Stimulated activated CD4-positive, alpha-beta T cell treated with anti-CD3 and anti-CD28 coated beads, Interleukin-15, amount 100 ng/mL, for 24 hours (primary cell): ENCODE results near the gene PDE11A.
"Not testable (repeated sequence)": the region's sequence is repeated elsewhere in the genome, so short reads cannot be mapped to it uniquely, and the experiment has no call there.

Source experiments
- DNase-seq: peaks from one replicate; pipeline ENCODE4 v3.0.0-alpha.2; 2020

The PDE11A gene

DNA sequence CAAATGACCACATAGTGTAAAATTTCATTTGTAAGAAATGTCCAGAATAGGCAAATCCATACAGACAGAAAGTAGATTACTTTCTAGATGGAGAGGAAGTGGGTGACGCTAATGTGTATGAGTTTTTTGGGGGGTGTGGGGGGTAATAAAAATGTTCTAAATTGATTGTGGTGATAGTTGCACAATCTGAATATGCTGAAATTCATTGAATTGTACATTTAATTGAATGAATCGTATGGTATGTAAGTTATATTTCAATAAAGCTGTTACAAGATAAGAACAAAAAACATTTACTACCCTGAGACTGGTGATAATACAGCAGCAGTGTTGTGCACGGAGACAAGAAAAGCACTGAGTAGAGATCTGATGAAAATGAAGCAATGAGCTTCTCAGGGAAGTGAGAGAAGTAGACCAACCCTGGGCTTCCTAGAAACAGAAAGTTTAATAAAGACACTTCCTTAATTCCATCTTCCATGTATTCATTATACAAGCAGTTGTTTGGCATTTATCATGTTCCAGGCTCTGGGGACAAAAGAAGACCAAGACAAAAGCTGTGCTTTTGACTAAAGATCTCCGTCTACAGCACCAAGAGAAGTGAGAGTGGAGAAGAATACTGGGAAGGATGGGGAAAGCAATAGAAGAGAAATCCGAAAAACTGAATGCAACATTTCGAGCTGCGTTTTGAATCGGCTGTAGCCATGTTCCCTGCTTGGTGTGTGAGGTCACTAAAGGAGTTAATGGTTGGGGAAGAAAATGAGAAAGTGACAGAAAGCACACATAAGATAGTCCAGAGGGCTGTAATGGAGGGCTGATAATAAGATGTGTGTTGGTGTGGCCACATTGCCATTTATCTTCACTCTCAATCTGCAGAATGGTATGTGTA lies 1.8 kb upstream of the PDE11A start:
- DNase-seq: no peak

DNA sequence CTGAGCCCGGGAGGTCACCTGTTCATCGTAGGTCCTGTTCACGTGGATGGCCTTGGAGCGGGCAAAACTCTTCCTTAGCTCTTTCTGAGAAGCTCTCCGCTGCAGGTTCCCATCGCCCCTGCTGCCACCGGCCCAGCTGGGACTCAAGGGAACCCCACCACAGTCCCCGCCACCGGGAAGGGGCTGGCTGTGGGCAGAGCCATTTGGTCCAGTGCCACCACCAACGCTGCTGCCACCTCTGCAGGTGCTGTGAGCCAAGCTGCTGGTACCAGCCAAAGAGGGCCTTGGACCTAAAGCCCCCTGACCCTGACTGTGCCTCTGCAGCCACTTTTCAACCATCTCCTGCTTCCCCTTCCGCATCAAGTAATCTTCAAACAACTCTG lies 586 bp downstream of the PDE11A start:
- DNase-seq: no peak

DNA sequence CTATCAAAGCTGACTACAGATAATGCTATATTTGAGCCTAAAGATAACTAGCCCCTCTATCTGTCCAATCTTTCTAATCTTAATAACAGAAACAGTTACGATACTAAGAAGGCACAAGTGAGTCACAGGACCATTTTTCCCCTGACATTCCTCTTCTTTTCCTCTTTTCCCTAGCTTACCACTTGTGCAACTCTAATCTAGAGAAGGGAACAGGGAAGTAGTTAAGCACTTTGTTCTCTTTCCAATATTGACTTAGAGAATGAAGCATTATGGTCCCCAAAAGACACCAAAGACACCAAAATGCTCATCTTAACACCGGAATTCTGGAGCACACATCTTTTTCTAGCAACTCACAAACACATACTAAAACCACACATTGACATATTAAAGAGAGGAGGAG lies 1.8 kb downstream of the PDE11A start:
- DNase-seq: no peak

DNA sequence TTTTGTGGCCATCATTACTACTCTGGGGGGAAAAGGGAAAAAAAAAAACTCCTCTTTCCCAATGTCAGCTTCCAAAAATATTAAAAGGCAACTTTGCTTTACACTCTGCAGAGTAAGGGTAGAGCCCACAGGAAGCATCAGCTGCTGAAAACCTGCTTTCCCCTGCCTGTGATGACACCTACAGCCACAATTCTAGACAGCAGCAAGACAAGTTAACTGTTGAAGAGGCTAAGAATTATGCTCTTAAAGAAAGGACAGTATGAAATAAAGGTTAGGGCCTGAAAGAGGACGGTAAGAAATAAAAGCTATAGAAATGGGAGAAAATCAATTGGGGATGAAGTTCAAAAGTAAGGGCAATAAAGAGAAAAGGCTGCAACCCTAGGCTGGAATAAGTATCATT lies 3.0 kb downstream of the PDE11A start:
- DNase-seq: no peak

DNA sequence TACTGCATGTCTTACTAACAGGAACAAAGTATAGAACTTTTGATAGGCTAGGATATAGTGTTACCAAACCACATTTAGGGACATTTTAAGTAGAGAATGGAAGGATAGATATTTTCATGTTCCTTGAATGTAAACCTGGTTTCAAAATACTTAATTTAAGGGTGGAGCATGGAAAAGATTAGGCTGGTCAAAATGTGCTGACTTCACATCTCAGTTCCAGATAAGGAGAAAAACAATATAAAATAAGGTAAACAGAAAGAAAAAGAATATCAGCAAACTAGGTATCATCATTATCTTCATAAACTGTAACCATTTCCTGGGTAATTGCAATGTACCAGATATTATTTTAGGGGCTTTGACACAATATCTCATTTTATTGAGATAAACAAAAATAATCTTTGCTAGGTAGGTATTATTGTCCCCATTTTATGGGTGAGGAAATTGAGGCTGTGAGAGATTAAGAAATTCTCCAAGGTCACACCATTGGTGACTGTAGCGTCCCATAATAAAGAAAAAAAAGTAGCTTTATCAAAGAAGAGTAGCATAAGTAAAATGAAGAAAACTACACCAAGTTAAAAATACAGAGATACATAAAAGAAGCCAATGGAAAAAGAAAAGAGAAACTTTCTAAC lies 3.6 kb downstream of the PDE11A start:
- DNase-seq: no peak

DNA sequence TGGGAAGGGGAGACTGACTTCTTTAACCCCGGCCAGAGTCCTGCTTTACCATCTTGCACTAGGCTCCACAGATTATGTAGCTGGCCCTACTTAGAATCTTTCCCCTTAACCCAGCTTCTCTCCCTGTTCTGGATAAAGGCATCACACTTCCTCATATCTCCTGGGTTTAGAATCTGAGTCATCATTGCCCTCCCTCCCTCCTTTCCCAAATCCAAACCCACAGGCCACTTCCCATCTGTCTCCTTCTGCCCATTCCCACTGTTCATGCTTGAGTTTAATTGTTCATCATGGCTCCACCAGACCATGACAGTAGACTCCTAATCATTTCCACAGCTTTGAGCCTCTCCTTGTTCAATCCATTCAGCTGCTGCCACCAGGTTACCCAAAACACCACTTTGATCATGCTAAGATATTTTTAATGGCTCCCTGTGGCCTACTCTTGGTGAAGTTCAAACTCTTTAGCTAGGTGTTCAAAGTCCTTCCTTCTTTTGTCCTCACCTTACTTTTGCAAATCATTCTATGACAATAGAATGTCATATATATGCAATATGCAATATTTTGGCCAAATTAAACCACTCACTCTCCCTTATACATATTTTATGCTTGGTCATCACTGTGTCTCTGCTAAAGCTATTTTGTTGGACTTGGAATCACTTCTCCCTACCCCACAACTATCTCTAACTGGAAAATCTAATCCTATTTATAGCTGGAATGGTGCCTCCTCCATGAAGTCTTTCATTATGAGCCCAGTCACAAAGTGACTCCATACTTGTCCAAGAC lies 5.5 kb downstream of the PDE11A start:
- no peak for DNase-seq

DNA sequence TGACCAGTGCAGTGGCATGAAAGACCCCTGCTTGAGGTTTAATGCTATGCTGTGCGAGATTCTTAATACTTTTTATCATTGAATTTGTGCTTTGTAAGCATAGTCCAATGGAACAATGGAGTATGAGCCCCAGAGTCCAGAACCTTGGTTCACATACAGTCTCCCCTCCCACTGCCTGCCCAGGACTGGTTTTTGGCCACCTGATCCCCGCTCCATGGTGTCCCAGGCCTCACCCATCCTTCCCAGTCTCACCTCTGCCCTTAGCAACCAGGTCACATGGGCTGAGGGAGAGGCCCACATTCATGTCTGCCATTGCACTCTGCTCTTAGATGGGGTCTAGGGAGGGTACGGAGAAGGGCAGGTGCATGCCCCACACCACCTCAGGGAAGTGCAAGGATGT lies 6.3 kb downstream of the PDE11A start:
- no peak for DNase-seq

DNA sequence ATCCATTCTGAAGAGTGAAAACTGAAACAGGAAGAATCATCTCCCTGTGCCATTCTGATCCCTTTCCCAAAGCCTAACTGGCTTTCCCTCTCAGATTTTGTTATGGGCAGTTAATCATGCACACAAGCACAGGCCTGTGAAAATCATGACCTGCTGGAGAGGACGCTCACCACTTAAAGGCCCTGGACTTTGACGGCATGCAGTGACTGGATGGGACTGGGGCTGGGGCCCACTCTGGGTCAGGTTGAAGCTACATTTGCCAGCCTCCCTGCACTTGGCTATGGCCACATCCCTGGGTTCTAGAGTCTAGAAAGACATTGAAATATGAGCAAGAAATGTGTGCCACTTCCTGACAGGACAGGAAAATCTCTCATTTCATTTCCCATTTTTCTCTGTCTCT lies 12.9 kb downstream of the PDE11A start:
- DNase-seq: no peak

DNA sequence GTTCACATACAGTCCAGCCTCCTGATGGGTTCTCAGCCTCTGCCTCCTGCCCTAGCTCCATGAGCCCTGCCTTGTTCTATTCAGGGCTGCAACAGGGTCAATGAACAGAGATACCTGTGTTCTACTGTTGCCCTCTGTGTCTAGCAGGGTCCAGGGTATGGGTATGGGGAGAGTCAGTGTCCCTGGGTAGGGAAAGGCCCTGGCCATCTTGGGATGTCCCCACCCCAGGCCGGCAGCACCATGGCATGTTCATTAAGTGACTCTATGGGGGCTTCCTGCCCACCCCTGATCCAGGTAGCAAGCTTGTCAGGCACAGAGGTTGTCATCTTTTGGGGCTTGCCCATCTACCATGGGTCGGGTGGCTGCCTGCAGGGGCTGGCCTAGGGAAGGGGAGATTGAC lies 13.5 kb downstream of the PDE11A start:
- no peak for DNase-seq

DNA sequence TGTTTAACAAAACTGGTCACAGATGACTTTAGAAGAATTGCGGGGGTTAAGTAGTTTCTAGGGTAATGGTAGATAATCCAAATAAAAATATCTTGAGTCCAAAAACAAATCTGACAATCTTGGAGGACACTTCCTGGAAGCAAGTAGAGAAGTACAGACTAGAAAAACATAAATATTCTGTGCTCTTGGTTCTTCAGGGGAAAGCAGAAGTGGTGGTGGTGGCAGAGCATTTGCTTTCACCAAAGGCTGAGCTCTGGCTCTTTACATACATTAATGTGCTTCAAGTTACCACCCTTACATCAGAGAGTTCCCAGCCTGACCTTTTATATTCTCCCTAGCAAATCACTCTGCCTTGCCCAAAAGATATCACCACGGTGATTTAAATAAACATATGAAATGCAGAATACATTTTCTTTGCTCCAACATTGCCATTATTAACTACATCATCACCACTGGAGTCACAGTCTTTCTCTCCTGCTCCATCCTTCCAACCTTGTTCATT lies 15.3 kb downstream of the PDE11A start:
- DNase-seq: no peak

DNA sequence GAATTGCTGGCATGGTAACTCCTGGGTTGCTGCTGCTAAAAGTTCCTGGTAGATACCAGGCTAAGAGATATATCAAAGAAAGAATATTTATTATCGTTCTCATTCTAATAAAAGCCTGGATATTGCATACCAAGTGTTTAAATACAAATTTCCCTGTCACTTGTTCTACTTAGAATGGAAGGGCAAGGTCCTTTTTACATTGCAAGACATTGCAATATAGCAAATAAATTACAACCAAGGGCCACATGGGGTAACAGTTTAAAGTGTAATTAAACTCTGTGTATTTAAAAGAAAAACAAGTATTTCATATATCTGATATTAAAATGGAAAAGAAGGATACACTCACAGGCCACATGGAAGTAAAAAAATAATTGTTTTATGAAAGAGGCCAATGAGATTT lies 16.2 kb downstream of the PDE11A start:
- DNase-seq: no peak

DNA sequence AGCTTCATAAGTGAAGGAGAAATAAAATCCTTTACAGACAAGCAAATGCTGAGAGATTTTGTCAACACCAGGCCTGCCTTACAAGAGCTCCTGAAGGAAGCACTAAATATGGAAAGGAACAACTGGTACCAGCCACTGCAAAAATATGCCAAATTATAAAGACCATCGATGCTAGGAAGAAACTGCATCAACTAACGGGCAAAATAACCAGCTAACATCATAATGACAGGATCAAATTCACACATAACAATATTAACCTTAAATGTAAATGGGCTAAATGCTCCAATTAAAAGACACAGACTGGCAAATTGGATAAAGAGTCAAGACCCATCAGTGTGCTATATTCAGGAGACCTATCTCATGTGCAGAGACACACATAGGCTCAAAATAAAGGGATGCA lies 21.3 kb downstream of the PDE11A start:
- not testable (repeated sequence) for DNase-seq

DNA sequence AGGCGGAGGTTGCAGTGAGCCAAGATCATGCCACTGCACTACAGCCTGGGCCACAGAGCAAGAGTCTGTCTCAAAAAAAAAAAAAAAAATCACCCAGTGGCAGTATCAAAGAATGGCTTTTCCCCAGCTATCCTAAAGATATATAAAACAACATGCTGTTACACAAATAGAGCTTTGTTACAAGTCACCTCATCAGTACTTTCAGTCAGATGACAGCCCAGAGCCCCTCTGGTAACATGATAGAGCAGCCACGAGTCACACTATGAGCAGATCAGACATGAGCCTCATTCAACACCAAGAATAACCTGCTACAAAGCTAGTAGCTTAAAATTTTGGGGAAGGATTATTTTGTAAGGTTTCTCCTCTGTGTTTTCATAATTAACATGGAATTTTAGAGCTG lies 25.2 kb downstream of the PDE11A start:
- no peak for DNase-seq

DNA sequence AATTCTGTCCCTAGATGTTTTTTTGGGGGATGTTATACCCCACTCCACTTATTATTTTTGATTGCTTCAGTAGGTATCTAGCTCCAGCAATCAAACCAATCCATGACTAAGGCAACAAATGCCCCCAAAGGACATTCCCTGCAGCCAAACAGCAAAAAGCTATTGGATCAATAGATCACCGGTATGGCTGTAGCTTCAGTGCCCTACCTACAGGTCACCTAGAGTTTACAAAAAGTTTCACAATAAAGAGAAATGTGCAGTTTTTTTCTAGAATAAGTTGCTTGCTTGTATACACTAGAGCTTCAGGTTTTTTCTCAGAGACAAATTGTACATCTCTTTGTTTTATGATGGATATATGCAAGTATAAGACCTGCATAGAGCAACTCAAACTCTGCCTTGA lies 27.7 kb downstream of the PDE11A start:
- no peak for DNase-seq

DNA sequence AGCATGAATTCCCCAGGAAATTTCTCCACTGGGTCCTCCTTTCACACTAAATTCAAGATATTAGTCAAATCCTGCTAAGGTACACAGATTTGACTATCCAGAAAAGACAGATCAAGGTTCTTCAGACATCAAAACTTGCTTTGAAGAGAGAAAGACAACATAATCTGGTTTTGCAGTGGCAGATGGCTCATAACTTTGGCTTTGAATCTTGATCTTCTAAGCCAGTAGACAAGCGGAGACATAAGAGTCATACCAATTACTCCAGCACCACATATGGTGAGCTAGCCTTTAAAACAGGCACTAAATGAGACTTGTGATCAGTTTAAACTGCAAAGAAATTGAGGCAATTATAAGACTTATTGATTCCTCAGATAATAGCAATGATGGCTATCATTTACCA lies 29.3 kb downstream of the PDE11A start:
- DNase-seq: no peak

DNA sequence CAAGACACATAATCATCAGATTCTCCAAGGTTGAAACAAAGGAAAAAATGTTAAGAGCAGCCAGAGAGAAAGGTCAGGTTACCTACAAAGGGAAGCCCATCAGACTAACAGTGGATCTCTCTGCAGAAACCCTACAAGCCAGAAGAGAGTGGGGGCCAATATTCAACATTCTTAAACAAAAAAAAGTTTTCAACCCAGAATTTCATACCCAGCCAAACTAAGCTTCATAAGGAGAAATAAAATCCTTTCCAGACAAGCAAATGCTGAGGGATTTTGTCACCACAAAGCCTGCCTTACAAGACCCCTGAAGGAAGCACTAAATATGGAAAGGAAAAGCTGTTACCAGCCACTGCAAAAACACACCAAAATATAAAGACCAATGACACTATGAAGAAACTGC lies 39.0 kb downstream of the PDE11A start:
- not testable (repeated sequence) for DNase-seq

DNA sequence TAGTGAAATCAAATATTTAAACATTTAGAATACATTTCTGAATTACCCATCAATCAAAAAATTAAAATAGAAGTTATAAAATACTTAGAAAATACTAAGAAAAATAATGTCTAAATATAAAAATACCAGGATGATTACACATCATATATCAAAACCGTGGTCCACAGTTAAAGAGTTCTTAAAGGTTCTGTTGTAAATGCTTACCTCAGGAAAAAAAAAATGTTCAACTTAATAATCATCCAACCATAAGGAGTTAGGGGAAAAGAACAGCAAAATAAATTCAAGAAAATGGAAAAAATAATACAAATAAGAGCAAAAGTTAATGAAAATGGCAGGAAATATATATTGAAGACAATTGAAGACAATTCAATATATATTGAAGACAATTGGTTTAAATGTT lies 43.2 kb downstream of the PDE11A start:
- no peak for DNase-seq

DNA sequence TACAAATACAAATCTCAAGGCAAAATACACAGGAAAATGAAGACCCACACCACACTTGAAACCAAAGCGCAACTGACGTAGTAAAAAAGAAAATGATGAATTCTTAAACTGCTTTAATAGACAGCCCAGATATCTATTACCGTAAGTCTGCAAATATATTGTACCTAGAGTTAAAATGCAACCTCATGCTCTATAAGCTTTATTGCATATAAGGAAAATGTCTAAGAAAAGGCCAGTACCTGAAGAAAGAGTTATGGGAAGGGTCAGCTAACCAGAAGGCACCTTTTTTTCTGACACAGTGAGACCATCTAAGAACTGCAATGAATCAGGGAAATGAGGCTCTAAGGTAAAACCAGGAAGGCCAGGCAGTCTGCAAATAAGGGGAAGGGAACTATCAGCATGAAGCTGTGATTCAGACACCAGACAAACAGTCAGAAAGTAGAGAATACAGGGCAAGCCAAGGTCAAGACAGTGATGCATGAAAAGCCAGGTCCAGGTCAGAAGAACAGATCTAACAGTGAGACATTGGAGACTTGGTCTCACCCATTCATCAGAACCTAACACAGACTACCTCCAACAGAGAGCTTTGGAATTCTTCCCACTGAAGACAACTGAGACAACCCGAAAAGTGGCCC lies 46.9 kb downstream of the PDE11A start:
- DNase-seq: no peak

DNA sequence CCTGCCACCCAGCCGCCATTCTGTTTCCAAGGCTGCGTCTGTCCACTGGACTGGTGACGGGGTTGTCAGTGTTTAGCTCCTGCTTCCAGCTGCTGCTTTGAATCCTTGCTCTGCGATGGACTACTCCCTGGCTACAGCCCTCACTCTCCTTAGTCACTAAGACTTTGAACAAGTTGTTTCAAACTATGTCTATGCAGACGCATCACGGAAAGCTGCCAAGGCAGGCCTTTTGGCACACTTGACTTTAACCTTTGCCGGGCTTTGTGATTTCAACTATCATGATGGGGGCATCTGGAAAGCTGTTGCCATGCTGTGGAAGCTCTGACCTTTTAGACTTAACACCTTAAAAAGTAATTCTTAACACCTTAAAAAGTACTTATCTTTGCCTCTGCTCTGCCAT lies 54.4 kb downstream of the PDE11A start:
- DNase-seq: no peak

DNA sequence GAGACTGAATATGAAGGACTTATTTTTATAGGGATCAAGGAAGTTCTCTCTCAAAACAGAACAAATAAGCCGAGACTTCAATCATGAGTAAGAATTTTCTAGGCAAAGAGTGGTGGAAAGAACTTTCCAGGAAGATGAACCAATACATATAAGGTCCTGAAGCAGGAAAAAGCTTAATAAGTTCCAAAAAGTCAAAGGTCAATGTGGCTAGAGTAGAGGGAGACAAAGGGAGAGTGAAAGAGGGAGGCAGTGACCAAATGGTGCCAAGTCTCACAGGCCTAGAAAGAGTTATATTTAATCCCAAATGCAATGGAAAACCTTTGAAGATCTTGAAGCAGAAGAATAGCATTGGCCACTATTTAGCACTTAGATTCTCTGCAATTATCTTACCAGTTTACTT lies 56.0 kb downstream of the PDE11A start:
- DNase-seq: no peak

DNA sequence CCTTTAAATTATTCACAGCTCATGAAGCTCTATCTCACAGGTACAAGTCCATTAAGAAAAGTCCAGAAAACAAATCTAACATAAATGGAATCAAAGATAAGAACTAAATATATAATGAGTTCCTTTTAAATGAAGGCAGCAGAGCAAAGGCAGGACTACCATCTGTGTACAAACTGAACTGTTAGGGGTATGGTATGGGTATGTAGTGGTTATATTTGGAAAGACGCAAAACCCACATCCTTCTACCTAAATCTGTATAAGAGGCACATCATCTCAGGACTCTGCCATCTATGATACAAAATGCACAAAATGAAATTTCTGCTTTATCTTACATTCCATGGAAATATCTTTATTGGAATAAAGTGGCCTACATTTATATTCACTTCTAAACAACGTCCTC lies 59.9 kb downstream of the PDE11A start:
- no peak for DNase-seq

DNA sequence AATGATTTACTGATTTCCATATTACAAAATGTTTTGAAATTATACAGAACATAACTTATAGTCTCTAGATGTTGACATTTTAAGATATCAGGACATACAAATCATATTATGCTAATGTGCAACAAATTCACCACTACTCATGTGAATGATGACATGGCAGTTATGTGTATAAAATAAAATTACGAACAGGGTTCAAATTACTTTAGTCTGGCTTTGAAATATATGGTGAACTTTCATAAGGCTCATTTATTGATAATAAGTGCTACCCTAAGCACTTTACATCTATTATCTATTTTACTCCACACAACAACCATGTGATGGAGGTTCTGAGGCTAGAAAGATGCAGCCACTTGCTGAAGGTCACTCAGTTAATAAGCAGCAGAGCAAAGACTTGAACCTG lies 62.8 kb downstream of the PDE11A start:
- no peak for DNase-seq

DNA sequence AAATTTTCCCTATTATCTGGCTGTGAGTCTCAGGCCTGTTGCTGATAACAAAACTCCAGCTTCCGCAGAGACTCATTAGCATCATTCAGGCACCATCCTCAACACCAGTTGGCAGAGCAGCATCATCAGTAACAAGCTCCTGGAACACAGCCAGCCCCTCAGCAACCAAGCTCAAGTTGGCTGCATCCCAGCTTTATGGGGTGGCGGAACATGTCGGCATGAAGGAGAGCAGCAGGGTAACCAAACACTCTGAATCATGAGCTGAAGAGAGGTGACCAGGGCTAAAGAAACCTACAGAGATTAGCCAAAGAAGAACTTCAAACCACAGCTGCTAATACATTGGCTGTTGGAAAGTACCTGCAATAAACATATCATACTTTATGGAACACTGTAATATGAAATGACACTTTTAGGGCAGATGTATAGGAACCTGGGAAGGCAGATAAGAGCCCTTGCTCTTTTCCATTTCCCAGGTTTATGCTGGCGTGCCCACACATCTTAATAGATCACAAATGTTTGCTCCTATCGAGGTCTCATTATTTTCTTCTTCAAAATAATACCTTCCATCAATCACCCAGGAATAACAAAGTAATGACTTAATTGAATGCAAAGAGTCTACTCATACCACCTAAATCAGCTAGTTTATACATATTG lies 63.8 kb downstream of the PDE11A start:
- DNase-seq: no peak
